Measurements from ENCODE around the gene DNA2. TPM values are rescaled to one million over a fixed set of nuclear protein-coding genes. Genes with fewer than 3 reads are reported as not detected.
A peak's percentile ranks its signal among the peaks of the same experiment; 100 is the strongest.
"Not testable (repeated sequence)": the region's sequence is repeated elsewhere in the genome, so short reads cannot be mapped to it uniquely, and the experiment has no call there.

DNA2 gene
- total and polyA plus RNA-seq, 2 donors (not counting 1 experiment from before 2014, with no cell fraction given) = 2.6 to 6.4 TPM

GRCh38 chr10:68463365-68464093 lies 8.2 kb downstream of the DNA2 start:
- no peak overlapping the region for H3K9ac ChIP-seq (ENCODE audit: insufficient read depth, low read length)
- H2AFZ ChIP-seq (ENCODE audit: low read length) = no peak overlapping the region
- no peaks in the 10 kb centered on the region for H3K4me1 ChIP-seq (ENCODE audit: control insufficient read depth, extremely low read depth, insufficient read depth, low read length)
- no peaks in the 10 kb centered on the region for H3K27me3 ChIP-seq (ENCODE audit: control insufficient read depth, insufficient read depth, low read length)
- no peaks in the 10 kb centered on the region for H3K9me3 ChIP-seq (ENCODE audit: control insufficient read depth, insufficient read depth, low read depth, low read length)
- no peaks in the 10 kb centered on the region for H3K36me3 ChIP-seq (ENCODE audit: control insufficient read depth, insufficient read depth, low read length)
- H3K79me2 ChIP-seq (ENCODE audit: control insufficient read depth, insufficient read depth, low read length) = no peaks in the 10 kb centered on the region
- DNase-seq (ENCODE audit: low read depth in 2 of 2) = no peak
- H3K4me3 ChIP-seq (replicated peaks in 1 of 4; ENCODE audit: control extremely low read depth in 1 of 4, insufficient read depth in 1 of 4, low read depth in 3 of 4, low read length in 4 of 4) = no peak overlapping the region
- no peaks in the 10 kb centered on the region for H4K20me1 ChIP-seq (ENCODE audit: control insufficient read depth, extremely low read depth, insufficient read depth, low read length)
- no peak overlapping the region for H3K27ac ChIP-seq (ENCODE audit: insufficient read depth, low read length)
- no peak overlapping the region for H3K4me2 ChIP-seq (ENCODE audit: extremely low read depth, insufficient read depth, low read length)
- TF ChIP-seq EZH2 (IDR thresholded peaks at IDR 0.05; ENCODE audit: low read length, missing control alignments) = no peak
- TF ChIP-seq, protein P1, sequence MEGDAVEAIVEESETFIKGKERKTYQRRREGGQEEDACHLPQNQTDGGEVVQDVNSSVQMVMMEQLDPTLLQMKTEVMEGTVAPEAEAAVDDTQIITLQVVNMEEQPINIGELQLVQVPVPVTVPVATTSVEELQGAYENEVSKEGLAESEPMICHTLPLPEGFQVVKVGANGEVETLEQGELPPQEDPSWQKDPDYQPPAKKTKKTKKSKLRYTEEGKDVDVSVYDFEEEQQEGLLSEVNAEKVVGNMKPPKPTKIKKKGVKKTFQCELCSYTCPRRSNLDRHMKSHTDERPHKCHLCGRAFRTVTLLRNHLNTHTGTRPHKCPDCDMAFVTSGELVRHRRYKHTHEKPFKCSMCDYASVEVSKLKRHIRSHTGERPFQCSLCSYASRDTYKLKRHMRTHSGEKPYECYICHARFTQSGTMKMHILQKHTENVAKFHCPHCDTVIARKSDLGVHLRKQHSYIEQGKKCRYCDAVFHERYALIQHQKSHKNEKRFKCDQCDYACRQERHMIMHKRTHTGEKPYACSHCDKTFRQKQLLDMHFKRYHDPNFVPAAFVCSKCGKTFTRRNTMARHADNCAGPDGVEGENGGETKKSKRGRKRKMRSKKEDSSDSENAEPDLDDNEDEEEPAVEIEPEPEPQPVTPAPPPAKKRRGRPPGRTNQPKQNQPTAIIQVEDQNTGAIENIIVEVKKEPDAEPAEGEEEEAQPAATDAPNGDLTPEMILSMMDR (conservative IDR thresholded peaks at IDR 0.05 in 1 of 2, IDR thresholded peaks at IDR 0.05 in 1 of 2; ENCODE audit: low read depth in 1 of 2, low read length in 2 of 2) = no peak

GRCh38 chr10:68462536-68462935 lies 9.2 kb downstream of the DNA2 start:
- H3K4me3 ChIP-seq (replicated peaks in 1 of 4; ENCODE audit: control extremely low read depth in 1 of 4, insufficient read depth in 1 of 4, low read depth in 3 of 4, low read length in 4 of 4) = no peak overlapping the region
- H3K27me3 ChIP-seq (ENCODE audit: control insufficient read depth, insufficient read depth, low read length) = no peaks in the 10 kb centered on the region
- H3K27ac ChIP-seq (ENCODE audit: insufficient read depth, low read length) = no peak overlapping the region
- H3K4me1 ChIP-seq (ENCODE audit: control insufficient read depth, extremely low read depth, insufficient read depth, low read length) = no peaks in the 10 kb centered on the region
- H2AFZ ChIP-seq (ENCODE audit: low read length) = no peak overlapping the region
- no peak overlapping the region for H3K9ac ChIP-seq (ENCODE audit: insufficient read depth, low read length)
- no peaks in the 10 kb centered on the region for H3K79me2 ChIP-seq (ENCODE audit: control insufficient read depth, insufficient read depth, low read length)
- DNase-seq (ENCODE audit: low read depth in 2 of 2) = peak in 1 of 2 donors; percentile 3
- no peaks in the 10 kb centered on the region for H3K9me3 ChIP-seq (ENCODE audit: control insufficient read depth, insufficient read depth, low read depth, low read length)
- TF ChIP-seq, protein P1 (conservative IDR thresholded peaks at IDR 0.05 in 1 of 2, IDR thresholded peaks at IDR 0.05 in 1 of 2; ENCODE audit: low read depth in 1 of 2, low read length in 2 of 2) = no peak
- TF ChIP-seq EZH2 (IDR thresholded peaks at IDR 0.05; ENCODE audit: low read length, missing control alignments) = no peak
- H4K20me1 ChIP-seq (ENCODE audit: control insufficient read depth, extremely low read depth, insufficient read depth, low read length) = no peaks in the 10 kb centered on the region
- H3K36me3 ChIP-seq (ENCODE audit: control insufficient read depth, insufficient read depth, low read length) = no peaks in the 10 kb centered on the region
- H3K4me2 ChIP-seq (ENCODE audit: extremely low read depth, insufficient read depth, low read length) = no peak overlapping the region

DNA sequence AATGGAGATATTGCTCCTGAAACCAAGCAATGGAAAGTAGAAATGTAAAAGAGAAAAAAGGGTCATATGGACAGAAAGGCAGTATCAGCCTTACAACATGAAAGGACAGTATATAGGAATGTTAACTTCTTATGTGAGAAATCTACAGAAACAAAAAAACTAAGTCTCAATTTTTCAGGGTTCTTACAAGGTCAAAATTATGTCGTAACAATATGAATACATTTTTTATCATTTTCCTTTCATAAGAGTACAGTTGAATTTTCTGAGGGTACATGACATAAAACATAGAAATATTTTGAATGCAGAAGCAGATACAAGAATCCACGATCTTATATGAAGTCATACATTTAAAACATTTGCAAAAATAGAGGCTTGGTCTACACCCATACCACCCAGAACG lies 10.7 kb downstream of the DNA2 start:
- Histone ChIP-seq H3K27me3 (ENCODE audit: control insufficient read depth, insufficient read depth, low read length) (no peaks in the 10 kb centered on the region), H3K4me2 (ENCODE audit: extremely low read depth, insufficient read depth, low read length) (no peak overlapping the region), H3K36me3 (ENCODE audit: control insufficient read depth, insufficient read depth, low read length) (no peaks in the 10 kb centered on the region), H3K9me3 (ENCODE audit: control insufficient read depth, insufficient read depth, low read depth, low read length) (no peaks in the 10 kb centered on the region), H3K27ac (ENCODE audit: insufficient read depth, low read length) (no peak overlapping the region), H4K20me1 (ENCODE audit: control insufficient read depth, extremely low read depth, insufficient read depth, low read length) (no peaks in the 10 kb centered on the region), H2AFZ (ENCODE audit: low read length) (no peak overlapping the region), H3K79me2 (ENCODE audit: control insufficient read depth, insufficient read depth, low read length) (no peaks in the 10 kb centered on the region), H3K9ac (ENCODE audit: insufficient read depth, low read length) (no peak overlapping the region), H3K4me3 (replicated peaks in 1 of 4; ENCODE audit: control extremely low read depth in 1 of 4, insufficient read depth in 1 of 4, low read depth in 3 of 4, low read length in 4 of 4) (no peak overlapping the region), H3K4me1 (ENCODE audit: control insufficient read depth, extremely low read depth, insufficient read depth, low read length) (no peaks in the 10 kb centered on the region)
- no peak for TF ChIP-seq EZH2 (IDR thresholded peaks at IDR 0.05; ENCODE audit: low read length, missing control alignments)
- TF ChIP-seq, protein P1 (conservative IDR thresholded peaks at IDR 0.05 in 1 of 2, IDR thresholded peaks at IDR 0.05 in 1 of 2; ENCODE audit: low read depth in 1 of 2, low read length in 2 of 2) = no peak
- no peak for DNase-seq (ENCODE audit: low read depth in 2 of 2)

DNA sequence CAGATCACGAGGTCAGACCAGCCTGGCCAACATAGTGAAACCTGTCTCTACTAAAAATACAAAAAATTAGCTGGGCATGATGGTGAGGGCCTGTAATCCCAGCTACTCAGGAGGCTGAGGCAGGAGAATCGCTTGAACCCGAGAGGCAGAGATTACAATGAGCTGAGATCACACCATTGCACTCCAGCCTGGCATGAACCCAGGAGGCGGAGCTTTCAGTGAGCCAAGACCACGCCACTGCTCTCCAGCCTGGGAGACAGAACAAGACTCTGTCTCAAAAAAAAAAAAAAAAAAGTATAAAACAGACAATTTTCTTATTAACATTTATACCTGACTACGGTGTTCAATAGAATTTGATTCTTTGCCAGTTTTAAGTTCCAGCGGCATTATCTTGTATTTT lies 22.1 kb downstream of the DNA2 start:
- DNase-seq (ENCODE audit: low read depth in 2 of 2) = peak; percentile 30 to 46
- H3K4me1 ChIP-seq (ENCODE audit: control insufficient read depth, extremely low read depth, insufficient read depth, low read length); H3K4me3 ChIP-seq (replicated peaks in 1 of 4; ENCODE audit: control extremely low read depth in 1 of 4, insufficient read depth in 1 of 4, low read depth in 3 of 4, low read length in 4 of 4); H3K9ac ChIP-seq (ENCODE audit: insufficient read depth, low read length); H4K20me1 ChIP-seq (ENCODE audit: control insufficient read depth, extremely low read depth, insufficient read depth, low read length); H3K27me3 ChIP-seq (ENCODE audit: control insufficient read depth, insufficient read depth, low read length); H3K9me3 ChIP-seq (ENCODE audit: control insufficient read depth, insufficient read depth, low read depth, low read length); H3K4me2 ChIP-seq (ENCODE audit: extremely low read depth, insufficient read depth, low read length); H3K79me2 ChIP-seq (ENCODE audit: control insufficient read depth, insufficient read depth, low read length); H2AFZ ChIP-seq (ENCODE audit: low read length); H3K27ac ChIP-seq (ENCODE audit: insufficient read depth, low read length); H3K36me3 ChIP-seq (ENCODE audit: control insufficient read depth, insufficient read depth, low read length): not testable (repeated sequence)

Data from fibroblast of lung (primary cell).